Activated T-helper 1 cell treated with anti-CD3 and anti-CD28 coated beads, Interleukin-2, amount 50 U/mL, for 16 hours (primary cell): ENCODE measurements around the gene P2RY8.
"Not testable (repeated sequence)": the region's sequence is repeated elsewhere in the genome, so short reads cannot be mapped to it uniquely, and the experiment has no call there.

ENCODE experiments used
- DNase-seq, 2 donors: peaks; one replicate each; pipeline ENCODE4 v3.0.0-alpha.2; 2020; ENCODE audit warnings: low read depth in 1 of 2, low spot score in 1 of 2

Gene P2RY8

GRCh38 chrX:1537031-1537715 is at the start of gene P2RY8:
Gene P2RY8 (minus strand): TSS chrX:1537185. CDS start chrX:1466558, 70,627 bp downstream.
- DNase-seq, result peak; percentile 59 to 64

- no peak for DNase-seq
Measured at GRCh38 chrX:1584237-1585011, 47.4 kb upstream of the P2RY8 start.

GRCh38 chrX:1582686-1583437 is 45.9 kb upstream of the P2RY8 start:
- DNase-seq, result peak; percentile 50 to 57

- peak; percentile 37 to 38 for DNase-seq
Measured at GRCh38 chrX:1581132-1581531, 44.1 kb upstream of the P2RY8 start.

- no peak for DNase-seq
Measured at GRCh38 chrX:1578511-1579173, 41.7 kb upstream of the P2RY8 start.

- DNase-seq, result no peak
Measured at GRCh38 chrX:1577845-1578244, 40.9 kb upstream of the P2RY8 start.

GRCh38 chrX:1576201-1576992 is 39.4 kb upstream of the P2RY8 start:
- no peak for DNase-seq

GRCh38 chrX:1574181-1574580 is 37.2 kb upstream of the P2RY8 start:
- DNase-seq, result not testable (repeated sequence)

- DNase-seq, result no peak
Measured at GRCh38 chrX:1564750-1565683, 28.0 kb upstream of the P2RY8 start.

- DNase-seq, result not testable (repeated sequence)
Measured at GRCh38 chrX:1564077-1564476, 27.1 kb upstream of the P2RY8 start.

GRCh38 chrX:1561164-1561563 is 24.2 kb upstream of the P2RY8 start:
- DNase-seq, result no peak

- no peak for DNase-seq
Measured at GRCh38 chrX:1558761-1559468, 21.9 kb upstream of the P2RY8 start.

GRCh38 chrX:1557442-1557841 is 20.5 kb upstream of the P2RY8 start:
- not testable (repeated sequence) for DNase-seq

GRCh38 chrX:1555370-1555769 is 18.4 kb upstream of the P2RY8 start:
- no peak for DNase-seq

- peak; percentile 8 to 47 for DNase-seq
Measured at GRCh38 chrX:1554469-1555210, 17.7 kb upstream of the P2RY8 start.

- DNase-seq, result no peak
Measured at GRCh38 chrX:1551959-1552546, 15.1 kb upstream of the P2RY8 start.

GRCh38 chrX:1546691-1547251 is 9.8 kb upstream of the P2RY8 start:
- no peak for DNase-seq
